22Rv1 (cell line): ENCODE results near the gene STX18.
A peak's percentile ranks its signal among the peaks of the same experiment; 100 is the strongest.

ENCODE experiments used
- H3K27ac ChIP-seq: fragments of 450-650 bp; 2 replicates; pipeline ENCODE4 v1.5.1; 2017
- CTCF ChIP-seq: fragments of 450-650 bp; IDR thresholded peaks from 2 replicates; pipeline ENCODE4 v1.5.1; 2017; ENCODE audit warnings: mild to moderate bottlenecking
- ZFX ChIP-seq: fragments of 450-650 bp; IDR thresholded peaks from 2 replicates; pipeline ENCODE4 v1.6.1; 2017; ENCODE audit warnings: antibody characterized with exemption, borderline replicate concordance

Gene STX18

GRCh38 chr4:4541661-4542570 is at the start of gene STX18:
STX18 (minus strand) TSS chr4:4542048; CDS start chr4:4541964, 84 bp downstream.
- peak within 1 kb of the TSS; percentile 82 for H3K27ac ChIP-seq
- no peak for TF ChIP-seq CTCF
- TF ChIP-seq ZFX, result no peak

- no peak for TF ChIP-seq ZFX
- no peak for TF ChIP-seq CTCF
- H3K27ac ChIP-seq, result no peak overlapping the region
Measured at GRCh38 chr4:4591071-4591470, 49.2 kb upstream of the STX18 start.

- no peak for TF ChIP-seq ZFX
- no peak for TF ChIP-seq CTCF
- no peak overlapping the region for H3K27ac ChIP-seq
Measured at GRCh38 chr4:4590546-4590945, 48.7 kb upstream of the STX18 start.

- TF ChIP-seq ZFX (no peak), CTCF (no peak)
- no peak overlapping the region for H3K27ac ChIP-seq
Measured at GRCh38 chr4:4585012-4585670, 43.3 kb upstream of the STX18 start.

GRCh38 chr4:4583606-4584005 is 41.8 kb upstream of the STX18 start:
- no peak overlapping the region for H3K27ac ChIP-seq
- TF ChIP-seq ZFX, result no peak
- TF ChIP-seq CTCF, result no peak

- H3K27ac ChIP-seq, result no peak overlapping the region
- TF ChIP-seq ZFX (no peak), CTCF (no peak)
Measured at GRCh38 chr4:4582653-4583052, 40.8 kb upstream of the STX18 start.

GRCh38 chr4:4580494-4580893 is 38.6 kb upstream of the STX18 start:
- no peak for TF ChIP-seq ZFX
- no peak for TF ChIP-seq CTCF
- H3K27ac ChIP-seq, result no peak overlapping the region
